Stimulated activated CD8-positive, alpha-beta memory T cell treated with anti-CD3 and anti-CD28 coated beads, Interleukin-15, amount 100 ng/mL, for 4 hours (primary cell): Measurements from ENCODE around the gene TMOD4.
"Not testable (repeated sequence)": the region's sequence is repeated elsewhere in the genome, so short reads cannot be mapped to it uniquely, and the experiment has no call there.

ENCODE experiments used
- DNase-seq, 2 donors: peaks; one replicate each; pipeline ENCODE4 v3.0.0-alpha.2; 2020; ENCODE audit warnings: low read depth in 2 of 2

TMOD4 gene

DNA sequence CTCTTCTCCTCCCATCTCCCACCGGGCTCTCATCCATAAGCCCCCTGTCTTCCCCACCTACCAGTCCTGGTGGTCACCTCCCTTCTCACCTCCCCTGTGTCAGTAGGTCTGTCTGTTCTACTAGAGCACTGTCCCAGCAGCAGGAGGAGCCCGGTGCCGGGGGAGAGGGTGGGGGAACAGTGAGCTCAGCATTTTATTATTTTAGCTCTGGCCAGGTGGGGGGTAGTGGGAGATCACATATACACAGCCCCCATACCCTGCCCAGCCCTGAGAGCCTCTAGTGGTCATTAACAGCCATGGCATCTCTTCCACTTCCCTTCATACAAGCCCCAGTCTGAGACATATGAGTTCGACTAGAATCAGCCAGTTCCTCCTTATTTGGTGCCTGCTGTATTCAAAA, at the start of gene TMOD4:
TSS of gene TMOD4 (minus strand) at position 119 of the 400 bp plus-strand sequence. CDS start 1,106 bp downstream, outside the sequence.
- no peak for DNase-seq

DNA sequence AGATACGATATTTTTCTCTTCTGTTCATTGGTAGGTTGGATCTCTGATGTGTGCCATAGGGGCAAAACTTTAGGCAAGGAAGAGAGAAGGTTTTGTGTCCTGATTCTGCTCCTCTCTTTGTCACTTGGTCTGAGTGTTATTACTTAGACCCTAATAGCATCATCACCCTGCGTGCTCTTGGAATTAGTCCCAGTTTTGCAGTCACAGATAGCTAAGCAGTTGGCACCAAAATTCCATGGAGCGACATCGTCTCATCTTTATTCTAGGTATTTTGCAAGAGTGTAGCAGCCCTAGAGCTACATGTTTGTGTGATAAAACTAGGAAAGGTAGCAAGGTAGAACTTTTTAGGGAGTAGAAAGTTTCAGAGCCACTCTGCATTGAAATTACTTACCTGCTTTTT, 46.3 kb upstream of the TMOD4 start:
- DNase-seq = no peak

- no peak for DNase-seq
These were observed 45.8 kb upstream of the TMOD4 start for GRCh38 chr1:151221616-151222015.

- no peak for DNase-seq
These were observed 37.8 kb upstream of the TMOD4 start for GRCh38 chr1:151213560-151213959.

- DNase-seq = no peak
These were observed 36.4 kb upstream of the TMOD4 start for GRCh38 chr1:151211972-151212705.

GRCh38 chr1:151210830-151211229, 35.0 kb upstream of the TMOD4 start:
- no peak for DNase-seq

GRCh38 chr1:151205381-151205965, 29.7 kb upstream of the TMOD4 start:
- DNase-seq = not testable (repeated sequence)

- DNase-seq = no peak
These were observed 24.2 kb upstream of the TMOD4 start for GRCh38 chr1:151199873-151200581.

GRCh38 chr1:151198254-151199127, 22.7 kb upstream of the TMOD4 start, which contains the start of gene PIP5K1A:
PIP5K1A (plus strand) TSS chr1:151198552; CDS start chr1:151198997, 445 bp downstream.
- DNase-seq = peak; percentile 95 to 97

DNA sequence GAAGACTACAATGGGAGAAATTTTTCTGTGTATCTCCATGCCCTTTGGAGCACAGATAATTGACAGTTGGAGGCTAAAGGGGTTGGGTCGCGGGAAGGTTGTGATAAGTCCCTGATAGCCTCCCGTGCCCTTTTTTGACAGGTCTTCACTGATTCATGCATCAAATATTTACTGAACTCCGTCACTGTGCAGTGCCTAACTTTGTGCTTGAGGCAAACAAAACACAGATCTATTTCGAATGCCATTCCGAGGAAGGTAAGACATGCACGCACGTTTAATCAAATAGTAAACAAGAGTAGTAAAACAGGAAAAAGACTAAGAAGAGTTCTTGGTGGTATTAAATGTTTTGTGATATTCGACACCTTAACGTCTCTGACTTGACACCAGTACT, 22.1 kb upstream of the TMOD4 start:
- no peak for DNase-seq

- DNase-seq = peak in 1 of 2 donors; percentile 24
These were observed 20.6 kb upstream of the TMOD4 start for GRCh38 chr1:151196292-151196800.

DNA sequence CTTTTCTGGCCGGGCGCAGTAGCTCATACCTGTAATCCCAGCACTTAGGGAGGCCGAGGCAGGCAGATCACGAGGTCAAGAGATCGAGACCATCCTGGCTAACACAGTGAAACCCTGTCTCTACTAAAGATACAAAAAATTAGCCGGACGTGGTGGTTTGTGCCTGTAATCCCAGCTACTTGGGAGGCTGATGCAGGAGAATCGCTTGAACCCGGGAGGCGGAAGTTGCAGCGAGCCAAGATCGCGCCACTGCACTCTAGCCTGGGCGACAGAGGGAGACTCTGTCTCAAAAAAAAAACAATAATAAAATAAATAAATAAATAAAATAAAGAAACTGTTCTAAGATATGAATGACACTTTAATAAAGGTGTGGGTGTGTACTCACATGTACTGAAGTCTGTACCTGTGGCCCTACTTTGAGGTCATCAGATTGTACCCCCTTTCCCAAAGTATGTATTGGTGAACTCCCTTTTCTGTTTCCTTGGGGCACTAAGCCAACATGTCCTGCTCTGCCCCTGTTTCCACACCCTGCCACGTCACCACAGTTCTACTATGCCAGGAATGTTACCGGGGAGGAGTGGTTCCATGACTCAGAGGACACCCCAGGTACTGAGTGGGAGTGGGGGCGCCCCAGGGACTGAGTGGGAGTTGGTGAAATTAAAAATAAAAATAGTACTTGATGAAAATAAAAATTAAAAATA, 19.3 kb upstream of the TMOD4 start:
- DNase-seq = not testable (repeated sequence)

DNA sequence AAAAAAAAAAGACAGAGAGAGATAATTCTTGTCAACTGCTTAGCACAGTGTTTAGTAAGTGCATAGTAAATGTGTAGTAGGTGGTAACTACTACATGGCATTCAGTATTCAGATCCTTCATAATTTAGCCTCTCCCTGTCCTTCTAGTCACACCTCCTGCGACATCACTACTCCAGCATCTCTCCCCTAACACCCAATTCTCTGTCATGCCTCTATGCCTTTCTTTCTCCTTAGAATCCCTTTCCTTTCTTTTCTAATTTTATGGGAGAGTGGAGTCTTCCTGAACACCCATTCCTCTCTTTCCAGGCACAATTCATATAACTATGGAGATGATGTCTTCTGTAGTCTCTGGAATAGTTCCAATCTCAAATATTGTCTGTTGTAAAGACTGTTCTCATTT, 18.1 kb upstream of the TMOD4 start:
- DNase-seq = no peak

- DNase-seq = no peak
These were observed 17.5 kb upstream of the TMOD4 start for GRCh38 chr1:151193304-151193703.

DNA sequence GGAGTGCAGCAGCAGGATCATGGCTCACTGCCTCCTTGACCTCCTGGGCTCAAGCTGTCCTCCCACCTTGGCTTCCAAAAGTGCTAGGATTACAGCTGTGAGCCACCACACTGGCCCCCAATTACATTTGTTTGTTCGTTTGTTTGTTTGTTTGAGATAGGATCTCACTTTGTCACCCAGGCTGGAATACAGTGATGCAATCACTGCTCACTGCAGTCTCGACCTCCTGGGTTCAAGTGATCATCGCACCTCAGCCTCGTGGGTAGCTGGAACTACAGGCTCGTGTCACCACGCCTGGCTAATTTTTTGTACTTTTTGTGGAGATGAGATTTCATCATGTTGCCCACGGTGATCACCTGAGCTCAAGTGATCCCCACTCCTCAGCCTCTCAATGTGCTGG, 16.3 kb upstream of the TMOD4 start:
- DNase-seq = no peak

DNA sequence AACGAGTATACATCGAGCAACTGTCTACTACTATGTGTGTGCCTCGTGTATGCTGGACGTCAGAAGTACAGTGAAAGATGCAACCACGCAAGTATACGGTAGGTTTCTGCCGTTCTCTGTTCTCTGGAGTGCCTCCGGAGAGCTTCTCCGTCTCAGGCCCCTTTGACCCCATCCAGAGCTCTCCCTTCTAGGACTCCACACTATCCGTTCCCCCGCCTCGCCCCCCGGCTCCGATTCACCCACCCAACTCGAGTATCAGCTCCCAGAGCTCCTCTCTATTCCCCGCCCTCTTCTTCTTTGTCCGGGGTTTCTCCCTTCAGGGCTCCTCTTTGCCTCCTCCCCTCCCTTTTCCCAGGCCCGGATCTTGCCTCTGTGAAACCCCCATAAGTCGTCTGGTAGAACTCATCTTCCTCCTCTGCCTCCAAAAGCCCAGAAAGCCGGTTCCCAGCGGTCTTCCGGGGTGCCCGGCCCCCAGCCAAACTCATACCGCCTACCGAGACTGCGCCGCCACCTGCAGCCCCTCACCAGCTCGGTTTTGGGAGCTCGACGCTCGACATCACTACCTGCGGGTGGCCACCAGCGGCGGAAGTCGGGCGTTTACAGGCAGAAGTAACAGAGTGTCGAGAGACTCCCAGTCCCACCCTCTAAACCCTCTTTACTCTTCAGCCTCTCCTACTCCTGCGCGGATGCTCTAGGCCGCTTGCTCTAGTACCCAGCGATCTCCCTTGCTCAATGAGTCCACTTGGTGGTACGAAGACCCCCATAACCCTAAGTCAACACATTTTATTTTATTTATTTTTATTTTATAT, 14.1 kb upstream of the TMOD4 start, which contains the start of gene VPS72:
TSS of gene VPS72 (minus strand) at position 561 of the 809 bp plus-strand sequence. CDS start at position 485, 76 bp downstream.
- peak; percentile 69 to 76 for DNase-seq

DNA sequence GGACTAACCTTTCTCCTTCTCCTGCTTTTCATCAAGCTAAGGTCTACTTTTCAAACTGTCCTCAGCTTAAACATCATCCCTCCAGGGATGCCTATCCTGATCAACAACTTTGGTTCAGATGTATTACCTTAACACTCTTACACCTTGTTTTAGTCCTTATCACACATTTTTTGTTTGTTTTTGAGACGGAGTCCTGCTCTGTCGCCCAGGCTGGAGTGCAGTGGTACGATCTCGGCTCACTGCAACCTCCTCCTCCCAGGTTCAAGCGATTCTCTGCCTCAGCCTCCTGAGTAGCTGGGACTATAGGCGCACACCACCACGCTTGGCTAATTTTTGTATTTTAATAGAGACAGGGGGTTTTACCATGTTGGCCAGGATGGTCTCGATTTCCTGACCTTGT, 12.9 kb upstream of the TMOD4 start:
- not testable (repeated sequence) for DNase-seq

GRCh38 chr1:151187205-151187604, 11.4 kb upstream of the TMOD4 start:
- DNase-seq = no peak

- DNase-seq = no peak
These were observed 8.4 kb upstream of the TMOD4 start for GRCh38 chr1:151184211-151184610.

DNA sequence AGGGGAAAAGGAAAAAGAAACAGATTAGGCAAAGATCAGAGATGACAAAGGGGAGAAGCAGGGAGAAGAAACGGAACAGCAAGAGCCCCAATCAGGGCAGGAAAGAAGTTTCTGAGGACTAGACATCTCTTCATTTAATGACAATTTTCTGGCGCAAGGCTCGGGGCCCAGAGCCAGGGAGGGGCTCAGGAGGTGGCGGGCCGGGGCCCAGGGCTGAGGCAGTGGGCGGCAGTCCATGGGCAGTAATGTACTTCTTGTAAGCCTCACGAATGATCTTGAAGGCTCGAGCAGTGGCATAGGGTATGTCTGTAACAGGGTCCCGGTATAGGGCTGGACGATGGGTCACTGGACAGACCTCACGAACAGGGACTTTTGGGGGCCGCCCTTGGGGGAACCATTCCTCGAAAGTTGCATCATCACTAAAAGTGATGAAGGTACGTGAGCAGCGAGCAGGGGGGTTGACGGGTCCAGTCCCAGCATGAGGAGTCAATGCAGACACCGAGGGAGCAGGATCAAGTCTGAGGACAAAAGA, 799 bp upstream of the TMOD4 start:
- no peak for DNase-seq
